NCI-H748 treated with DMSO at 0.1 percent for 48 hours (cell line): ENCODE measurements around the gene VSIG10L.

Experiments
- DNase-seq: peaks from one replicate; lab custom pipeline; 2025; lab: John Stamatoyannopoulos, UW

VSIG10L gene

DNA sequence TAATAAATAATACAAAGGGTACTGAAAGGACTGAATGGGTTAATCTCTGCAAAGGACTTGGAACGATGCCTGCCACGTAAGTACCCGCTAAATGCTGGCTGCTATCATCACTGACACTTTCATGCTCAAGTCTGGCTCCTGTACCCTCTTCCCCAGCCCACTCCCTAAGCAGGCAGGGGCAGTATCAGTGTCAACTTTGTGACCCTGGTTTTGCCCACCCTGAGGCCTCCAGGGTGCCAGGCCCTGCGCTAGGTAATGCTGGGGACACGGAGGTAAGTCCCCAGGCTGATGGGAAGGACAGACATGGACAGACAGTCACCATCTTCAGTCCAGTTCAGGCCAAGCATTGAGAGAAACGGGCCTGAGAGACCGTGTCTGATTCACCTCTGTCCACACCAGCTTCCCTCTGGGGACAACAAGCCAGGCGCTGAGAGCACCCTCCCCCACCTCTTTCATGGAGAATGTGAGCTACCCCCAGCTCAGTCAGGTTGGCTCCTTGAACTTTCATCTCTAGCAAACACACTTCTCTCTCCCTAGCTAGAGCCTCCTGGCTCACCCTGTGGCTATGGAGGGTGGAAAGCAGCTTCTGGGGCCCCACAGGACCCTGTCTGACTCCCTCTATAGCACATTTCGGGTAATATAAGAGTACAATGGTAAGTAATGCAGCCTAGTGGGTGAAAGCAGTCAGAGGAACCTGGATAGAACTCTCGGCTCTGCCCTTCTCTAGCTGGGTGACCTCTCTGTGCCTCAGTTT lies 23.4 kb upstream of the VSIG10L start:
- no peak for DNase-seq

DNA sequence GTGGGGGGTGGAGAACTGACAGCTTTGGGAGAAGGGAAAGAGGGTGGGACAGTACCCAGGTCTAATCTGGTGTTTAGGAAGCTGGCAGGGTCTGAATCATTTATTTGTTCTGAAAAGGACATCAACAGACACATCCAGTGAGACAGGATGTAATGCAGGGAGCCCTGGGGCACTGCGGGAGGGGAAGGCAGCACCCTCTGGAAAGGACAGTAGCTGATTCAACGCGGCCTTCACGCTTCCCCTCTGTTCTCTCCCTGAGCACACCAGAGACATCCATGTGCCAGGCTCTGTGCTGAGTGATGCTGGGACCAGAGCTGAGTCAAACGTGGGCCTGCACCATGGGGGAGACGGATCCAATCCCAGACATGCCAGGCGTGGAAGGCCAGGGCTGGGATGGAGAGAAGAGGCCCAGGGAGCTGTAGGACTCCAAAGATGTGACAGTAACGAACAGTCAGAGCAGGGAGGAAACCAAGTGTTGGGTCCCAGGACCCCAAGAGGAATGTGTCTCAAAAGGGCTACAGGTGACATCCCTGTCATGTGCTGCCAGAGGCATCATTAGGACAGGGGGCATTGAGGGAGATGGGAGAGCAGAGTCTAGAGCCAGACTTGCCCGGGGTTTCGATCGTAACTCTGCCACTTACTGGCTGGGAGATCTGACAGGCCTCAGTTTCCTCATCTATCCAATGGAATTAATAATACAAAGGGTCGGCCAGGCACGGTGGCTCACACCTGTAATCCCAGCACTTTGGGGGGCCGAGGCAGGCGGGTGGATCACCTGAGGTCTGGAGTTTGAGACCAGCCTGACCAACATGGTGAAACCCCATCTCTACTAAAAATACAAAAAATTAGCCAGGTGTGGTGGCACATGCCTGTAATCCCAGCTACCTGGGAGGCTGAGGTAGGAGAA lies 22.5 kb upstream of the VSIG10L start:
- DNase-seq: no peak

DNA sequence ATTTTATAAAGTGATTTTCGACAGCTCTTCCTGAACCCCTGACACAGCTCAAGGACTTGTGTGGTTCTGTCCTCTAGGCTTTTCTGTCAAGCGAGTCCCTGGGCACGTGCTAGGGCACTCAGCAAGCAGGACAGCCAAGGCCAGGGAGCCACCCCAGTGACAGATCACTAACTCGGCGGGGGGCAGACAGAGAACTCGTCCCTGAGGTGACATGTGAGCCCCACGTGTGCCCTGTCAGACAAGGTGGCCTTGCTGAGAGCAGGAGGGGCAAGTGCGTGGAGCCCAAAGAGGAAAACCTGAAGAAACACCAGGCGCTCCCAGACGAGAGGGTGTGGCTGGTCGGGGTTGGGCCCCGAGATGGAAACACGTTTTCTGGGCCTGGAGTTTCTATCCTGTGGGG lies 19.3 kb upstream of the VSIG10L start:
- no peak for DNase-seq

DNA sequence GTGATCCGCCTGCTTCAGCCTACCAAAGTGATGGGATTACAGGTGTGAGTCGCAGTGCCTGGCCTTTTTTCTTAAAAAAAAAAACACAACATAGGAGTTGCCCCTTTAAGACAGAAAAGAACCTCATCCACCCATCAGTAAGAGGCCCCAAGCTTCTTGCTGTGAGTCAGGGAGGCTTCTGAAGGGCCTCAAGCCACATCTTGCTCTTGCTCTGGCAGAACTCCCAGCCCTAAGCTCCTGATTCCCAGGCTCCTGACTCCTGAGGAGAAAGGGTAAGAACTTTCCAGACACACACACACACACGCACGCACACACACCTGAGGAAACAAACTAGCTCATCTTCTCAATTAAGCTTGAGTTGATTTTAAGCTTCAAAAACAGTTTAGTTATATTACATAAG lies 17.4 kb upstream of the VSIG10L start:
- DNase-seq: no peak

DNA sequence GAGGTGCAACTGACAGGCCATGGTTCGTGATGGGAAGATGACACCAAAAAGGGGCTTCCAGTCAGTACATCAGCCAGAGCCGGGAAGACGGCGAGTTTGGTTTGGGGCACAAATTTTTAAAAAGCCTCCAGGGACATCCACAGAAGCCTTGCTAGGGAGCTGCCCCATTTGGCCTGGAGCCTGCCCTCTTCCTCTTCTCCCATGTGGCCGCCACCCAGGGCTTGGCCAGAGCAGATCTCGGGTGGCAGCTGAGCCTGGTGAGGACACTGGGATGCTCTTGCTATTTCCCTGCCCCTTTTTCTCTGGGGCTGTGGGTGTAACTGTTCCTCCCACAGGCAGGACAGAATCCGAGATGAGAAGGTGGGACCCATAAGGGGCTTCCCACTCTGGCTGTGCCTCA lies 16.0 kb upstream of the VSIG10L start:
- DNase-seq: no peak

DNA sequence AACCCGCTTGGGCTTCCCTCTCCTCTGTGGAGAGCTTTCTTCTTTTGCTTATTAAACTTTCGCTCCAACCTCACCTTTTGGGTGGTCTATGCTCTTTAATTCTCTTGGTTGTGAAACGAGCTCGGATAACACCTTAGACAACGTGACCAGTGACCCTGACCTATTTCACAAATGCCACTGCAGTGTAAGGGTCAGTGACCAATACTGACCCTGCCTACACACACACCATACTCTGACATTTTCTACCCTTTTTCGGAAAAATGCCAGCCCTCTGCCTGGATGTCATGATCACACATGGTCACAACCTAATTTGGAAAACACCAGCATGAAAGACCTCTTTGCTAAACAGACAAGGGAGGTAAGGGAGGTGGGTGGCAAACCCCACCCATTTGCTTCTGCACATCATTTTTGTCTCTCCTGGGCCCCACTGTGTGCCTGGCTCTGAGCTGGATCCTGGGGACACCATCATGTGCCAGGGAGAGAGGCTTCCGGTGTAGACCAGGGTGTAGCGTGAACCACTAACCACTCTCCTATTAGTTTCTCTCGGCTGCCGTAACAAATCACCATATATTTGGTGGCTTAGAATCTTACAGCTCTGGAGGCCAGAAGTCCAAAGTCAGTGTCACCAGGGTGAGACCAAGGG lies 14.3 kb upstream of the VSIG10L start:
- DNase-seq: no peak

DNA sequence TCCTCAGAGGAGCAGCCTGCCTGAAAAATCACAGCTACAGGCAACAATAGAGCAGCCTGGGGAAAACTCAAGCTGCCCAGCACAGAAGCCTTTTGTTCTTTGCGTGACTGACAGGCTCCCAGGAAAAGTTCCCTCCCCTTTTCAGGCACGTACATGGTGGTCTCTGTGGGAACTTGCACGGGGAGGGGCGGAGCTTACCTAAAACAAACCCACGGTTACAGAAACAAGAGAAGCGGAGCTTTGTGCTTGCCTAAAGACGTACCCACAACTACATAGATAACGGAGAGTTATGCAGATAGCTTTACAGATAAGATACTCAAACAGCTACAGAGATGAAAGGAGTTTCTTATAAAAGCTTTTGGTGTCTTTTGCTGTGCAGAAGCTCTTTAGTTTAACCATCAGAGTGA lies 12.8 kb upstream of the VSIG10L start:
- DNase-seq: no peak

DNA sequence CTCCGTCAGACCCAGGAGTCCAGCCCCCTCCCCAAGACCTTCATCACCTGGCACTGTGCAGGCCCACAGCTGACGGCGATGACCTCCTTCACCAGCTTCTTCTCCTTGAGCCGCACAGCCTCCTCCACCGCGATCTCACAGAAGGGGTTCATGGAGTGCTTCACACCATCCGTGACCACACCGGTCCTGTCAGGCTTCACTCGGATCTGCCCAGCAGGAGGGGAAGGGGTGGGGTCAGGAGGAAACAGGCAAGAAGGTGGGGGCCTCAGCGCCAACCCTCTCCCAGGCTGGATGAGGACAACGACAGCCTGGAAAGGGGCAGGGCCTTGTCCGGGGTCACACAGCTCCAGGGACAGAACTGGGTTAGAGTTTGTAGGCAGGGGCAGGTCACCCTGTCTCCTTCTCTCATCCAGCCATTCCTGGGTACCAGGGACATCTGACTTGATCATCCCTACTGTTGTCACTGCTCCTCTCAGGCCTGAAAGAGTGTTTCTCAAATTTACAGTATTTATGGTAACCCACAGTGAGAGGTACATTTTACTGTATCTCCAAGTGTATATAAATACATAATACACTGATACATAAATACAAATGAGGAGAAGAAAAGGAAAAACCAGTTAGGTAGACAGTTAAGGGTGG lies 12.3 kb upstream of the VSIG10L start:
- no peak for DNase-seq

DNA sequence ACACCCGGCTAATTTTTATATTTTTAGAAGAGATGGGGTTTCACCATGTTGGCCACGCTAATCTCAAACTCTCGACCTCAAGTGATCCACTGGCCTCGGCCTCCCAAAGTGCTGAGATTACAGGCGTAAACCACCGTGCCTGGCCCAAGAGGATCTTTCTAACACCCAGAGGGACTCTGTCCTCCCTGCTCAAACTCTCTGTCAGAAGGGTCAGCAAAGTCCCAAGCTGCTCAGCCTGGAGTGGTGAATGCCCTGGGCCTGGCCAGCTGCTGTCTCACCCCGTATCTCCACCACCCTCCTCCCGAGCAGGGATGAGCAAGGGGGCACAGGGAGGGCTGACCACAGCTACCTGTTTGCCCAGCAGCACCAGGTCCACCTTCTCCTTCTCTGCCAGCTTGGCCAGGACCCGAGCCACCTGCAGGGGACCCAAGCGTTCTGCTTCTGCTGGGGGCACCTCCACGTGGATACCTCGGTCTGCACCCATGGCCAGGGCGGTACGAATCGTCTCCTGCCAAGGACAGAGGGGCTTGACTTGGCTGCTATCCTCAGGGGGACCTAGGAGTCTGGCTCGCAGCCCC lies 10.9 kb upstream of the VSIG10L start:
- no peak for DNase-seq

DNA sequence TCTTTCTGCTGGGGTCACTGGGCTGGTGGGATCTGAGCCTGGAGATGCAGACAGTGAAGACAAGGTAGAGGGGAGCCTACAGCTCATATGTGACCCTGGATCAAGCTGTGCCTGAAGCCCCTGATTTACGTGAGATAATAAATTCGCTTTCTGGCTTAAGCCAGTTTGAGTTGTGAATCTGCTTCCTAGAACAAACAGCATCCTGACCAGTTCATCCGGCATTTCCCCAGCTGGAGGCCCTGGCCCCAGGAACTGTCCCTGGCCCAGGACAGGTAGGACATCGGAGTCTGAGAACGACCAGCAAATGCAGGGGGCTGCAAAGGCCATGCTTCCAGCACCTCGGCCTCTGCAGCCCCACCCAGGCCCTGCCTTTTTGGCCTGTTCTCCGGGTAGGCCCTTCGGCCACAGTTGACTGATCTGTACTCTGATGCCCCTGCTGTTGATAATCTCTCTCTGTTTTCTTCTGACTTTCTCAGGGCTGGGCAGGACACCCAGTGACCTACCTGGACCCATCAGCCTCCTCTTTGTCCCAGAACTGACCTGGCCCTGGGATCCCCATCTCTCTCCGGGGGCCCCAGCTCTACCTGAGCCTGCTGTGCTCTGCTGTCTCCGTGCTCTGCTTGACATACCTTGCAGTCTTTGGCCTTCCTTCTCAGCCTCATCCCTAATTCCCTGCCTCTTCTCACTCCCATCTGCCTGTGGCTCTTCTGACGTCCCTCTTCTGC lies 9.5 kb upstream of the VSIG10L start:
- no peak for DNase-seq

DNA sequence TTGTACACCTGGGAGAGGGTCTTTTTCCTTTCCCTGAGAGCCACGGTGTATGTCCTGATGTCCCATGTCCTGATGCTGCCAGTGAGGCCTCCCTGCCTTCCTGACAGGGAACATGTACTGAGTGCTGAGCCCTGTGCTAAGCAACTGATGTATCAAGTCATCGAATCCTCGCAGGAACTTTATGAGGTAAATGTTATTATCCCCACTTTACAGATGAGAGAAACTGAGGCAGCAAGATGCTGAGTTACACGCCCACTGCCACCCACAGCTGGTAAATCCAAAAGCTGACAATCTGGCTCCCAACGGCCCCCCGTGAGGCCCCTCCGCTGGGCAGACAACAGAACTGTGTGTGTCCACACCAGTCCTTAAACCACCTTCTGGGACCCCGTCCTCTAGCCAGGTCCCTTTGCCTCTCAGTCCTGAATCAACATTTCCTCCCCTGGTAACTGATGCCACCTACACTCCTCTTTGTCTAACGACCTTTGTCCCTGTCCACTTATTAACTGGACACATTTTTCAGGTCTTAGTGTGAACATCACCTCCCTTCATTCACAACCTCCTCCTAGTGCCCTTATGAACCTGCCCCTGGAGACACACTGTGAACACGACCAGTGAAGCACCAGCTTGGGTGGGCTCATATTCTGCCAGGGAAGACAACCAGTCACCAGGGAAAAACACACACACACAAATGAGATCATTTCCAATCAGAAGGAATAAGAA lies 5.4 kb upstream of the VSIG10L start:
- no peak for DNase-seq

DNA sequence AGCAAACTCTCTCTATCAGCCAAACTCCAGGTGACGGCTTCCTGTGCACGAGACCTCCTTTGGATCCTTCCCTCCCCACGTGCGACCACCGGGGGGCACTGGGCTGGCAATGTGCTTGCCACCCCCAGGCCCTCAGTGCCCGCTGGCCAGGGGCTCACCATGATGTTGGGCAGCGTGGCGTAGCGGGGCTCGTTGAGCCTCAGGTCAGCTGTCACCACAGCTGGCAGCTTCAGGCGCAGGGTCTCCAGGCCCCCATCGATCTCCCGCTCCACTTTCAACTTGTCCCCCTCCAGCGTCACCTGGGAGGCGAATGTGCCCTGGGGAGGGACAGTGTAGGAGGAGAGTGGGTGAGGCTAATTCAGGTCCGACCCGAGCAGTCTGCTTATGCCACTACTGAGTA lies 4.8 kb upstream of the VSIG10L start:
- DNase-seq: no peak

DNA sequence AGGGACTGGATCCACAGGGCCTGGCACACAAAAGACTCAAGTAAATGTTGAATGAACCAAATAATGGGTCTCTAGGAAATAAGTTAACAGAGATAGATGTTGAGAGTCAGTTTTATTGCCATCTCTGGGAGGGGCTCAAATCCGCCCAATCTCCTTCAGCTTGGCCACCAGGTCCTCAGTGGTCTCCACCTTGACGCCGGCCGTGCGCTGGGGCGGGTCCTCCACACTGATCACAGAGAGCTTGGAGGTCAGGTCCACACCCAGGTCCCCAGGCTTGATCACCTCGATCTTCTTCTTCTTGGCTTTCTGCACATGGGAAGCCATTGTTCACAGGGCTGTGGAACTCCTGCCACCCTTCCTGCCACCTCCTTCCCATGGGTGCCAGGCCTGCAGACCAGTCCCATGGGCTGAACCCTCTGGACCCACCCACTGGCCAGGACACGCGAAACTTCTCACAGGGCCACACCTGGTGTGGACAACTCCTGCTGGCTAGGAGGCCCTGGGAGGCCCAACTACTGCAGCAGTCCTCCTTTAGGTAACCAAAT lies 3.2 kb upstream of the VSIG10L start:
- DNase-seq: no peak

DNA sequence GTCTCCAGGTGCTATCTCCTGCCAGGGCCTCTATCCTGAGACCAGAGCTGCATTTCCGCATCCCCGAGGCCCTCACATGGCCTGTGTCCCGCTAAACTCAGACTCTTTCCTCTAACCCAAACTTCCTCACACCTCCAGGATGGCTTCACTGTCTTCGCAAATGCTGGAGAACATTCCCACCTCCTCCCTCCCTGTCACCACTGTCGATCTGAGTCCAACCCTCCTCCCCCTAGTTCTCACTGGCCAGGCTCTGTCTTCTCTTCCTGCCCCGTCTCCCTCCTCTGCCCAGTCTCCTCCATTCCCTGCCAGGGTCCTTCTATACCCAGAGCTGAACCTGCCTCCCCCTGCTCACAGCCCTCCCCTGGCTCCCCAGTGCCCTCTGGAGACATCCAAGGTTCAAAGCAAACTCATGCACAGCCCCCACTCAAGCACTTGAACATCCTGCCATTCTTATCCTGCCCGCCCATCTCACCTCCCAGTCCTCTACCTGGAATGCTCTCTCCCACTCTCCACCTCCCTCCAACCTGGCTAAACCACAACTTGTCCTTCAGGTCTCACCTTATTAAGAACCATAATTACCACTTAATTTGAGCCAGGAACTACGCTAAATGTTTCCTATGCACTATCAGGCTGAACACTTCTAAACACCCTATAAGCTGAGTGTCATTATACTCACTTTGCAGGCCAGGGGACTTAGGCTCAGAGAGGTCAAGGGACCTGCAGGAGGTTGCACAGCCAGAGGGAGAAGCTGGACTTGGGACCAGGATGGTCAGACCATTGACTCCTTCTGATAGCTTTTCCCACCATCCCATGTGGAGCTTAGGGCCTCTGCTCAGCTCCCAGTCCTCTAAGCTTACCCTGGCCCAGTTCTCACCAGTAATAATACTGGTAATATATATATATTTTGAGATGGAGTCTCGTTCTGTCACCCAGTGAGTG lies 961 bp upstream of the VSIG10L start:
- no peak for DNase-seq

DNA sequence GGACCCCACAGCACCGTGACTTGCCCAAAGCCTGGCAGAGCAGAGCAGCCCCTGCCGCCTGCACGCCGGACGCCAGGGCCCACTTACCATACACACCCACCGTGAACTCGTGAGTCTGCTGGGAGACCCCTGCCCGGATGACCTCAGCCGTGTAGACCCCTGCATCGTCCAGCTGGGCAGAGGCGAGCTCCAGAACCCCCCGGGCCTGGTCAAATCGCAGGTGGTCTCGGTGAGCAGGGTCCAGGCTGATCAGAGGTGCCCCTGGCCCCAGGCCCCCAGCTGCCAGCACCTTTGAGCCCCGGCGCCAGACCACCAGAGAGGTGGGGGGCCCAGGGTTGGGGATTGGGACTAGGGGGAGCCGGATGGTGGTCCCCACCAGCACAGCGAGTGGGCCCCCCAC lies 873 bp downstream of the VSIG10L start:
- no peak for DNase-seq

DNA sequence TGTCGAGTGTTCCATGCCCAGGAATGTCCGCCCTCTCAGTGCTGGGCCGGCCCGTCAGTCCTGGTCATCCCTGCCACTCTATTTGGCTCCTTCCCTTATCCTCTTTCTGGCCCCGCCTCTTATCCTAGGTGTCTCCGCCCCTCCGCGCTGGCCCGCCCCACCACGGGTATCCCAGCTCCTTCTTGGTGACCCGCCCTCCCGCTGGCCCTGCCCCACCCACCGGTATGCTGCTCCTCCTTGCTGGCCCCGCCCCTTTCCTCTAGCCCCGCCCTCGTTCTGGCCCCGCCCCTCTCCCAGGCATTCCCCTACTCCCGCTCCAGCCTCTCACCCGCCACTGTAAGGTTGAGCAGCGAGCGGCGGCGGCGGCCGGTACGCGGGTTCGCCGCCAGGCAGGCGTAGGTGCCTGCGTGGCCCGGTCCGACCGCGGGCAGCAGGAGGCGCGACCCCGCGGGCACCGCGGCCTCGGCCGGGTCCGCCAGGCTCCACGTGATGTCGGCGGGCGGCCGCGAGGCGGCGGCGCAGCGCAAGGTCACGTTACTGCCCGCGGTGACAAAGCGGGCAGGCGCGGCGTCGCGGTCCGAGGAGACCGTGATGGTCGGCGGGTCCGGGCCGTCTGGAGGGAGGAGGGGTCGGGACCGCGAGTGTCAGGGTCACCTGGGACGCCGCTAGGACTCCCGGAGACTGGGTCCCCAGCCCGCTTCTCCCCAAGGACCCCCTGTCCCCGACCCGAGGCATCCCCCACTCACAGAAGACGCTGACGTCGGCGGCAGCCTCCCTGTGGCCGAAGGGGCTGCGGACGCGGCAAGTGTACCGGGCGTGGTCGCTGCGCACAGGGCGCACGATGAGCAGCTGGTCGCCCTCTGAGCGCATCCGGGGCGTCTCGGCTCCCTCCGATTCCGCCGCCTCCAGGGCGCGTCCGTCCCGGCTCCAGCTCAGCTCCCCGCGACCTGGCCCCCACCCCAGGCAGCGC lies 2.0 kb downstream of the VSIG10L start:
- no peak for DNase-seq

DNA sequence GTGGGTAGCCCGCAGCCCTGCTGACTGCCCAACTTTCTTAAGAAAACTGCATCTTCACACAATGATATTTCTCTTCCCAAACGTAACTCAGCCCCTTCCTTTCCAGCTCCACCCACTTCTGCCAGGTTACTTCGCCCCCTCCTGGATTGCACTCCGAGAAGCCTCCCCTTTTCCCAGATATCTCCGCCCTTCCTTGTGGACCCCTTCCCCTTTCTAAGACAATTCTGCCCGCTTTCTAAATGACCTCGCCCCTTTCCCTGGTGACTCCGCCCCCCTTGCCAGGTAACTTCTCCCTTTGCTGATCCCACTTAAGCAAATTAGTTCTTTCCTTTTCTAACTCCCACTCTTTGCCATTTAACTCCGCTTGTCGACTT lies 2.6 kb downstream of the VSIG10L start:
- no peak for DNase-seq
